H1 (cell line): Measurements from ENCODE around the gene SLC2A4.

Experiments used
- RAD21 ChIP-seq, 2 experiments: IDR thresholded peaks in 1 of 2; conservative IDR thresholded peaks in 1 of 2; 2 replicates each; pipeline ENCODE4 v1.6.1; 2011; ENCODE audit warnings: low read depth in 2 of 2, low read length in 2 of 2, improper control_type of control experiment in 1 of 2, inconsistent platforms in 1 of 2, mild to moderate bottlenecking in 1 of 2, moderate library complexity in 1 of 2
- TF ChIP-seq, protein P1 (sequence below), 3 experiments: IDR thresholded peaks; 1 replicate in 2 of 3; 2 replicates in 1 of 3; pipeline versions ENCODE4 v1.5.1 to v1.6.1; 2011; ENCODE audit warnings: low read length in 3 of 3, mild to moderate bottlenecking in 3 of 3, inconsistent platforms in 2 of 3, low read depth in 1 of 3, moderate library complexity in 1 of 3; ENCODE audit not compliant: insufficient read depth in 1 of 3; ENCODE audit errors: control extremely low read depth in 1 of 3

DNA sequence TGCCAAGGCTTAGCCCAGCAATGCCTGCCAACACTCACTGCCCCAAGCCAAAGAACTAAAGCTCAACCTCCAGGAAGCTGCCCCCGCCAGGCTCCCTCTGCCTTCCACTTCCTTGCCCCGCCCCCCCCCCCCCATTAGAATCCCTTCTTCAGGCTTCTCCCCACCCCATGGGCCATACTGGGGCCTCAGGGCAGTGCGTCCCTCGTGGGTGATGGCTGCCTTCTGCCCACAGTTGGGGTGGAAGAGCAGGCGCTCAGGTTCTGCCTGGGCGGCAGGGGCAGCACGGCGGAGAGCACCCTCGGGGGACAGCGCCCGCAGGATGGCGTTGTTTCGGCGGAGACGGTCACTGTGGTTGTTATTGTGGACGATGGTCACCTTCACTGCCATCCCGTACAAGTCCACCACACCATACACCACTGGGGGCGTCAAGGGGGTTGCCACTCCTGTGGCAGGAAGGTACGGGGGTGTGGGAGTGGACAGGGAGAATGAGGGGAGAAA lies 43.6 kb downstream of the SLC2A4 start:
- TF ChIP-seq, protein P1, sequence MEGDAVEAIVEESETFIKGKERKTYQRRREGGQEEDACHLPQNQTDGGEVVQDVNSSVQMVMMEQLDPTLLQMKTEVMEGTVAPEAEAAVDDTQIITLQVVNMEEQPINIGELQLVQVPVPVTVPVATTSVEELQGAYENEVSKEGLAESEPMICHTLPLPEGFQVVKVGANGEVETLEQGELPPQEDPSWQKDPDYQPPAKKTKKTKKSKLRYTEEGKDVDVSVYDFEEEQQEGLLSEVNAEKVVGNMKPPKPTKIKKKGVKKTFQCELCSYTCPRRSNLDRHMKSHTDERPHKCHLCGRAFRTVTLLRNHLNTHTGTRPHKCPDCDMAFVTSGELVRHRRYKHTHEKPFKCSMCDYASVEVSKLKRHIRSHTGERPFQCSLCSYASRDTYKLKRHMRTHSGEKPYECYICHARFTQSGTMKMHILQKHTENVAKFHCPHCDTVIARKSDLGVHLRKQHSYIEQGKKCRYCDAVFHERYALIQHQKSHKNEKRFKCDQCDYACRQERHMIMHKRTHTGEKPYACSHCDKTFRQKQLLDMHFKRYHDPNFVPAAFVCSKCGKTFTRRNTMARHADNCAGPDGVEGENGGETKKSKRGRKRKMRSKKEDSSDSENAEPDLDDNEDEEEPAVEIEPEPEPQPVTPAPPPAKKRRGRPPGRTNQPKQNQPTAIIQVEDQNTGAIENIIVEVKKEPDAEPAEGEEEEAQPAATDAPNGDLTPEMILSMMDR (IDR thresholded peaks at IDR 0.05; ENCODE audit: control extremely low read depth in 1 of 3, insufficient read depth in 1 of 3, low read depth in 1 of 3, low read length in 3 of 3), result no peak
- no peak for TF ChIP-seq RAD21 (IDR thresholded peaks at IDR 0.05 in 1 of 2, conservative IDR thresholded peaks at IDR 0.05 in 1 of 2; ENCODE audit: low read depth in 2 of 2, low read length in 2 of 2)
